HG03378 (cell line): Measurements from ENCODE around the gene ASTN2.

ENCODE experiments used
- ATAC-seq: cut with Tn5 transposase; IDR thresholded peaks from one replicate; pipeline ENCODE4 v1.9.1; 2021; ENCODE audit warnings: mild to moderate bottlenecking, moderate library complexity; ENCODE audit not compliant: unreplicated experiment

ASTN2 gene

DNA sequence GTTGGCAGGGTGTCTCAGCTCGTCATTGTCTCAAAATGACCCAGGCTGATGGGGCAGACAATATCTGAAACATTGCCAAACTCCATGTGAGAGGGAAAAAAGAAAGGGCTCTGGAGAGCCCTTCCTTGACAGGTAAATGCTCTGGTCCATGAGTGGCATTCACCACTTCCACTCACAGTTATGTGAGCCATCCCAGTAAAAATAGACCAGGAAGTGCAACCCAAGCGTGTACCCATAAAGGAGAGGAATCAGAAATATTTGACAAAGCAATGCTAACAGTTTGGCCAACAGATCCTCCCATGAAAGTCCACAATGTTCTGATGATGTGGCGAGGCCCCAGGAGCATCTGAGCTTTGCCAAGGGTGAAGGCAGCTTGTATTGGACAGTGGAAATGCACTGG is 49.4 kb downstream of the ASTN2 start:
- ATAC-seq: no peak

DNA sequence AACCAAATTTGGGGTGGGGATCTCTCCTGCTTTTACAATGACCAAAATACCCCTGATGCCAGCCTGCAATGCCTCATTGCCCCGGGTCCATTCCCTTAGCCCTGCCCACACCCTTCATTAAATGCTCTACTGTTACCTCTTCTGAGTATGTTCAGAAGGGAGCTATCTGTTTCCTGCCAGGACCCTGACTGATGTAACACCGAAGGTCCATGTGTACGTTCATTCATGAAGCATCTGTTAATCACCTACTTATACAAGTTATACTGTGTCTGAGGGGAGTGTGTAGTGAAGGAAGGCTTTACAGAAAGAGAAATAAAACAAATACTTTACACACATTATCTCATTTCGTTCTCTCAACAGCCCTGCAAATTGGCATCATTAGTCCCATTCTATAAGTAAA is 51.9 kb downstream of the ASTN2 start:
- ATAC-seq: no peak

DNA sequence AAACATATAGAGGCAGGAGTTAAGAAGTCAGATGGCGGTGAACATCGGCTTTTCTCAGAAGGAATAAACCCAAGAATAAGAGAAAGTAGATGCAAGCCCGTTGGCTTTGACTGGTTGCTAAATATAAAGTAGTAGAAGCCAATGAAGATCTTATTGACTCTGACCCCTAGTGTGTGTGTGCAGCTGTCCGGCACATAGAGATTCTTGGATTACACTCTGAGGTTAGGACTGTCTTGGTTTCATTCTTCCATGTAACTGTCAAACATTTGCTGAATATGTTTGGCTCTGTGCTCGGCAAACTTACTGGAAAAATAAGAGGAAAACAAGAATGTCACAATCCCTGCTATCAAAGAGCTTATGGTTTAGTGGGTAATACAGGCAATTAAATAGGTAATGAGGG is 54.9 kb downstream of the ASTN2 start:
- ATAC-seq: no peak

DNA sequence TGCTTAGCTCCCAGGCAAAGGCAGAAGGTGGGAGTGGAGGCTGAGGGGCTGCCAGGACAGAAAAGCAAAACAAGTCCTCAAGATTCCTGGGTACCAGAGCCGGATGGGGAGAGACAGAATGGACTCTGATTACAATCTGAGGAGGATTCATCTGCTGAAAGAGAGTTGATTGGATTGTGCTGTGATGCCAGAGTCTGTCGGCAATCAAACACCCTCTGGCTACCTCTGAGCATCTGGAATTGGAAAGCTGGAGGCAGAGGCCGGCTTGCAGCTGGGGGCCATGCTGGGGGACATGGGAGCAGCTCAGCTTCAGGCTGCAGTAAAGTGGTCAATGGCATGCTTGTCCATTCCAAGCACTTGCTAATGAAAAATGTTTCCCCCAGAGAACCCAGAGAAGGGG is 59.3 kb downstream of the ASTN2 start:
- ATAC-seq: no peak

DNA sequence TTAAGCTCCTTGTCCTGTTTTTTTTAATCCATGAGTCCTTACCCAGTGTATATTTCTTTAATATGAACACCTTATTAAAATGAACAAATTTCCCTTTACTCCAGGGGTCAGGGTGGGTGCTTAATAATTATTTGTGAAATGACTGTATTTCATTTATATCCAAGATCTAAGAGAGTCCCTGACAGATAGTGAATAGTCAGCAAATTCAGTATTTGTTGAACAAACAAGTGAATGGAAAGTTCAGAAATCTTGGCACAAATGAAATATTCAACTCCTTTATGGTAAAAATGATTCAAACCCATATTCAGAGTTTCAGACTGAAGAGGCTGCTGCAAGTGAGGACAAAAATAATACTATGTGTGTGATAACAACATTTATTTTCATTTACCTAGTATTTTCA is 59.9 kb downstream of the ASTN2 start:
- ATAC-seq: no peak

DNA sequence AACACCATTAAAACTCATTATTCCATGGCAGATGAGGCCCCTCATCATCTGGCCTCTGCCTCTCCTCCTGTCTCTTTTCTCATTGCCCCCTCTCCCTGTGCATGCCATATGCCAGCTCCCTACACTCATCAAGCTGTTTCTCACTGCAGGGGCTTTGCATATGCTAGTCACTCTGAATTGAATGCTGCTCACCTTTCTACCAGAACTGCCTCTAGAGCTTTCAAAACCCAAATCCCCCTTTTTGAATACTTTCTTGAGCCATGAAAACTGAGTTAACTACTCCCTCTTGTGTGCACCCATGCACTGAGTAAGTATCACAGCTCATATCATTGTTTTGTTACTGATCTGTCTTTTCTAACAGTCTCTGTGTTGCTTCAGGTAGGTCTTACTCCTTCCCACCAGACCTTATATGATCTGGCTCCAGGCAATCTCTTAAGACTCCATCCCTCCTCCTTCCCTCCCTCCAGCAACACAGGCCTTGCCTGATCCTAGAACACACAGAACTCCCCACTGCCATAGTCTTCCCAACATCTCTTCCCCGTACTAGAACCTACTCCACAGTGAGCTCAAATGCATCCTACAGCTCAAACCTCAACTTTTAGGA is 60.5 kb downstream of the ASTN2 start:
- ATAC-seq: no peak

DNA sequence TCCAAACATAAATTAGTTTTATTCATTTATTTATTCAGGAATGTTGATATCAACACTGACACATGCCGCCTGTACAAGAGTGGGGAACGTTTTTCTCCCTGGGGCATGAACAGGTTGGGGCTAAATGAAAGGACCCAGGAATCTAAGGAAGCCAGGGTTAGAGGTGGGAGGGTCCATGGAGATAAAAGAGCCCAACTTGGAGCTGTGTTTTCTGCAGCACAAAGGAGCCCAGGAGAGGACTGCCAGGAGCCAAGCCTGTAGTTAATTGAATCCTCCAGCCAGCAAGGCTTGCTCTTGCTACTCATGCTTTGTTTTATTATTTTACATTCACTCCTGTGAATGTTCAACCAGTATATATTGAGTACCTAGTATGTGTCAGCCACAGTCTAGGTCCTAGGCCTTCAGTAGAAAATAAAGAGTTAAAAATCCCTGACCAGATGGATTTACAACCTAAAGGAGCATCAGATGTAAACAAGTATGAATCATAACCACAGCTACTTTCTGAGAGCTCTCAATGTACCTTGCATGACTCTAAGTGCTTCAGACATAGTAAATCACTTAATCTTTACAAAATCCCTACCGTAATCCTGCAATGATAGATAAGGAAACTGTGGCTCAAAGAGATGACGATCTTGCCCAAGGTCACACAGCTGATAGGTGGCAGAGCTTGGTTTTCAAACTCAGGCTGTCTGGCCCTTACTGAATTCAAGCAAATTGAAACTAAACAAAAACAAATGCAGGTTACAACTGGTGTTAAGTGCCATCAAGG is 69.8 kb downstream of the ASTN2 start:
- no peak for ATAC-seq

DNA sequence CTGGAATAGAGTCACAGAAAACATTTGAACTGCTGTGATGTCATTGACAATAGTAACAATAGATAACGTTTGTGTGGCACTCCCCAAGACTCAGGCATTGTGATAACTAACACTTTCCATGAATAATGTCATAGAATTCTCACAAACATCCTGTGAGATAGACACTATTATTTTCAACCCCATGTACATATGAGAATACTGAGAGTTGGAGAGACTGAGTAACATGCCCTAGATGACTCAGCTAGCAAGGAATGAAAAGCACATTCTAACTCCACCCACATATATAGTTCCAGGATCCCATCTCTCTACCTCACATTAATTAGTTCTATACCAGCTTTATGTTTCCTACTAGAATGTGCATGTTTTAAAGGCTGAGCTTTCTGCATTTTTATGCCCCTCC is 71.4 kb downstream of the ASTN2 start:
- no peak for ATAC-seq

DNA sequence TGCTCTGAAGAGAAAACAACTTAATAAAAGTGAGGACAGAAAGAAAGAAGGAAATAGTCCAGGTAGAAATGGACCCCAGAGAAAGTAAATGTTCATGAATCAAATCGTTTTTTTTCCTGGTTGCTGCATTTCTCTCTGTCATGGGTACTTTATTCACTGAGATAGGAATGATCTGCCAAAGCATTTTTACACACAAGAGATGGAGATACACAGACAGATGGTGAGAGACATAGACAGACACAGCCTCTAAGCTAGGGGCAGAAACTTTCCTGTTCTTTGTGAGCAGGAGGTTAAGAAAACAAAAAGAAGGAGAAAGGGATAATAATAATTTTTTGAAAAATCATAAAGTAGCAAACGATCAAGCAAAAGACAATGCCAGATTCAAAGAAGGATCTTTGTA is 73.7 kb downstream of the ASTN2 start:
- ATAC-seq: no peak

DNA sequence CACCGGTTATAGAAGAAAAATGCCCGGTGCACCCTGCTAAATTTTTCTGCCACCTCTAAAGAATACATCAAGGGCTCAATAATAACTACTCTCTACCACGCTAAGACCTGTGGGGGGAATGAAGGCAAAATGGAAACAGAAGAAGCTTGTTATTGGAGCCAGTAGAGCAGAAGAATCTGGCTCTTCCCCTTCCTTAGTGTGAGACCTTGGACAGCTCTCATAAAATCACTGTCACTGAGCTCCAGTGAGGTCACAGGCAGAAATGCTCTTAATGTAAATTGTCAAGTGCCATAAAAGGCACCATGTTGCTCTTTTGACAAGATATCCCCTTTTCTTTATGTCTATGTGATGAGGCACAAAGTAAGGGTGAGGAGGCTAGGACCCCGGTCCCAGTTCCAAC is 74.4 kb downstream of the ASTN2 start:
- ATAC-seq: no peak

DNA sequence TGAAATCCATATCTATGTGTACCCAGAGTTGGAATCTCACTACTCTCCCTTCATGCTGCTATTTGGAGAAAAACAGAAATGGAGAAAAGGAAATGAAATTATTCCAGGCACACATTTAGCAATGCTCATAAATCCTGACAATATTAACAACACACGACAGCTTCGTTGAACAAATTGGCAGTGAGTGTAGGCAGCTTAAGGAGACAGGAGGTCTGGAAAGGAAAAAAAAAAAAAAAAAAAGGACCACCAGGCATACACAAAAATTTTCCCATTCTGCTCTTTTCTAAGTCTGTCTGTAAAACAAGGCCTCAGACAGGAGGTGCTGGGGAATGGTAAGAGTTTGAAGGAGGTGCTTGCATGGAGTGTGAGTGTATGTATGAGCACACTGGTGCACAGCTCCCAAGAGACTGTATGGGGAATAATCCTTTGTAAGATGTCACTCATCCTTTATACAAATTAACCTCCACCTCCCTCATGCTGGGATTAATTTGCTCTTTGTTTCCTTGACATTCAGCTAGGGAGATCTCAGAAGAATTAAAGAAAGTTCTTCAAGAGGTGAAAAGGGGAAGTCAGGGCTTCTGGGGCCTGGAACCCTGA is 78.9 kb downstream of the ASTN2 start:
- ATAC-seq: no peak

DNA sequence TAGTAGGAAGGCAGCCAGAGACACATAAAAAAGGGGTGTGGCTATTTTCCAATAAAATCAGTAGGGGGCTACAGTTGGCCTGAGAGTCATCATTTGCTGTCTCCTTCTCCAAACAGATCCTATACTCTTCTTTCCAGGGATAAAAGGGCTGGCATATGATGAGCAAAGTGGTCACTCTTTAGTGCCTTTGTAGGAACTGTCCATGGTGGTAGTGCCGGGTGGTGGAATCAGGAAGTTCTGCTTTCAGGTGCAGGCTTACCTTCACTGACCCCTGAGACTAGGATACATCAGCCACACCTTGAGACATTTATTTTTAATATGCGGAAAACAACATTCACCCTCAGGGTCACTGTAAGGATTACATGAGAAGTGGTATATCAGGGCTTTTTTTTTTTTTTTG is 80.8 kb downstream of the ASTN2 start:
- ATAC-seq: no peak

DNA sequence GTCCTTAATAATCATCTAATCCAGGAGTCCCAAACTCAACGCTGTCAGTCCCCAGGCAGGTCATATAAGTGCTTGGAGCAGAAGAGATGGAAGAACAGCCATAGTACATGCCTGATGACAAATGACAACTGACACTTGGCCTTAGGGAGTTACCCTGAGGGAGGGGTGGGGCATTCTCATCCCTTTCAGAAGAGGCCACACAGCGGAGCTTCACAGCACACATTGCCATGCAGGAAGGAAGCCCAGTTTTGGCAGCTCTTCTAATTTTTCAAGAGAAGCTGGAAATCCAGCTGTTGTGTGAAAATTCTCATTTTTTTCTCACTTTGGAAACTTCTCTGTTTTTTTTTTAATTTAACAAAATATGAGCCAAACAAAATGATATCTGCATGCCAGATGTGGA is 89.0 kb downstream of the ASTN2 start:
- no peak for ATAC-seq

DNA sequence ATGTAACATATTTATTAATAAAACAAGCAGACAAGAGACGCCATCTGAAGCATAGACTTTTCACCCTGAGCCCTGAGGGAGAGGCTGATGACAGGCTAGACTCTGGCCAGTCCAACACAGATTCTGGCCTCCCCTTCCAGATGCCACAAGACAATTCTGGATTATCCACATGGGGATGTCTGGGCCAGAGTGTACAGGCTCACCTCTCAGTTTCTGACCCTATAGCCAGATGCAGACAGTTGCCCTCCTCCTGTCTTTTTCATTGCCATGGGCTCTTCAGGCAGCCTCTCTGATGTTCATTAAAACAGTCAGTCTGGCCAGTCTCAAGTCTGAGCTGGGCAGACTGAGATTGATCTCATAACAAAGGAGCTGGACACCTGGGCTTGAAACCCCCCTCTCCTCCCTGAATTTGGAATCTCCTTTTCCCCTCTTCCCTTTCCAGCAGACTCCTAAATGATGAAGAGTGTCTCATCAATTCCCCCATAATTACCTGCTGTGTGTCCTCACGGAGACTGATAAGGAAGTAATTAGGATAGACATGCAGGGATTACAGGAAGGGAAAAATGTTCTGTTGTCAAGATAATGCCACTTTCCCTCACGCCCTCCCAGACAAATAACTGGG is 89.6 kb downstream of the ASTN2 start:
- ATAC-seq: no peak

DNA sequence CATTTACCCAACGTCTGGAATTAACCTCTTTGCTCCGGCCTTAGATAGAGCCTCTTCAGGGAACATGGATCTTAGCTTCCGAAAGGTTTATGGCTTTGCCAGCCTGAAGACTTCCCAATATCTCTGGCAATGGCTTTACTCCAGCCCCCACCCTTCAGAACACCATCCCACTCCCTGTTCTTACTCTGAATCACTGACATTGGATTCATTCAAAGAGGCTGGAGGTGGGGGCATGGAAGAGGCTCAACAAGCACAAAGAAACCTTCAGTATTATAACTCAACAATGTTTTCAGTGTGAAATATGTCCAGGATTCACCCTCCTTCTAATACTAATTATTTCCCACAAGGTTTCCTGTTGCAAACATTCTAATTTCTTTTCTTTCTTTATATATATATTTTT is 91.5 kb downstream of the ASTN2 start:
- ATAC-seq: no peak

DNA sequence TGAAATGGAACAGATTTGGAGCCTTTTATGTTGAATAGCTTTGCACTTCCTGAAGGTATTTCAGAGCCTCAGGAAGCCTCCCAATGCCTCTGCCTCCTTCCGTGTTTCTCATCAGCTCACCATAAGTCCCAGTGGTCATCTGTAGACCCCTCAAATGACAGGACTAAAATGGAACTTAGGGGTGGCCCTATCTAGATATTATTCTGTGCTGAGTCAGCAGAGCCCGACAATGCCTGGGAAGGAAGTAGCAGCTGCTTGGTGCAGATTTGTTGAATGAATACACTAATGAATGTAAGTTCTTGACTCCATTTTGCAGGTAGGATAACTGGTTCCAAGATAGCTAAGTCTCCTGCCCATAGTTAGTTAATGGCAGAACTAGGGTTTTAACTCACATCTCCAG is 97.7 kb downstream of the ASTN2 start:
- no peak for ATAC-seq

DNA sequence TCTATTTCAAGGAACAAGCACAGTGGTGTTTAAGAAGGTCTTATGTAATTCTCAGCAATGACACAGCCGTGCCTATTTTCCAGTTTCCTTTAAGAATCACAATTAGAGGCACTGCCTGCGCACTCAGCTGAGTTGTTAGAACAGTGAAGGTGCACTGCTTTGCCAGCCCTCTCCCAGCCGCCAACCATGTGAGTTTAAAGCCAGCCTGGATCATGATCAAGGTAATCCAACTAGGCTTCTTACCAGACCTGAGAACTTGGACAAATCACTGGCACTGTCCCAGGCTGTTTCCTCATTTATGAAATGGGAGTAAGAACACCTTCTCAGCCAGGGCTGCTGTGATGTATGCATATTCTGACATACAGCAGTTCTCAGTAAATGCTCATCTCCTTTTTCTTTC is 99.6 kb downstream of the ASTN2 start:
- ATAC-seq: no peak

DNA sequence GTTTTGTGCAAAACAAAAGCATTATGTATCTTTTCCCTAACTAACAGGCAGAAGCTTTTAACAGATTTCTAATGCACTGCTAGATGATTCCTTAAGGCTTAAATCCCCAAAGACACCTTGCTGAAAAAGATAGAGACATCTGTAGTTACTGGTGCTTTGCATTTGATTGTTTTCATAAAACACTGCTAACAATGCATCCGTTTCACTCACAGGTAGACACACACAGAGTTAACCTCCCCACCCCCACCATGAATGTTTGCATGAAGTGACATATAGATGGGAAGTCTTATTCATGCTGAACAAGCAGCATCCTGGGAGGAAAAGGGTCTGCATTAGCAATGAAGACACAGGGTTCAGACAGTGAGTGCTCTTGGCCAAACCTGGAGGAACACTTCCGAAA is 100.9 kb downstream of the ASTN2 start:
- no peak for ATAC-seq

DNA sequence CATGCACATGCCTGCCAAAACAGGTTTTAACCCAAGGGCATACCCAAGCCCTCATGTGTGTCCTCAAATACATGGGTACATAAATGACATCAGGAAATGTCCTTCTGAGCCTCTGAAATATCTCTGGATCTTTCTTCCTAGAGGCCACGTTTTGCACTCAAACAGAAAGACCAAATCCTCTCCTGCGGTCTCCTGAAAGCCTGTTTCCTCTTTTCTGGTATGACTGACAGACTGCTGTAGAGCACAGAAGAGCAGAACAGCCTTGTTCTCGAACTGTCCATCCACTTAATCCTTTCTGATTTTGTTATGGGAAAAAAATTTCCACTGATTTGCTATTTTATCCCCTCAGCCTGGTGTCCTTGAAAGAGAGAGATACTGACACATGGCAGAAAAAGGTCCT is 107.2 kb downstream of the ASTN2 start:
- no peak for ATAC-seq

DNA sequence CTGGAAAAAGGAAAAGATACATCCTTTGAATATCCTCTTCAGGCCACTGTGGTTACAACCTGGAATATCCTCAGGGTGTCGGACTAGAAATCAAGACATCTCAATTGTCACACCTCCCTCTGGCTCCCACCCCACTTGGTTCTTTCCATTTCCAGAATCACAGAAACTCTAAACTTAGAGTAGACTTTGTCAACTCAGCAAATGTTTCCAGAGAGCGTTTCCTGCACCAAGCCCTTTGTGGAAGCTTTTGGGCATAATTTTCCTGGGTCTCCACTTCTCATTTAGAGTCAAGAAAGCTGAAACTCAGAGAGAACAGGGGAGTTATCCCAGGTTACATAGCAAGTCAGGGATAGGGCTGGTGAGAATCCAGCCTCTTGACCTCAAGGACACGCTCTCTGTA is 108.8 kb downstream of the ASTN2 start:
- ATAC-seq: no peak

DNA sequence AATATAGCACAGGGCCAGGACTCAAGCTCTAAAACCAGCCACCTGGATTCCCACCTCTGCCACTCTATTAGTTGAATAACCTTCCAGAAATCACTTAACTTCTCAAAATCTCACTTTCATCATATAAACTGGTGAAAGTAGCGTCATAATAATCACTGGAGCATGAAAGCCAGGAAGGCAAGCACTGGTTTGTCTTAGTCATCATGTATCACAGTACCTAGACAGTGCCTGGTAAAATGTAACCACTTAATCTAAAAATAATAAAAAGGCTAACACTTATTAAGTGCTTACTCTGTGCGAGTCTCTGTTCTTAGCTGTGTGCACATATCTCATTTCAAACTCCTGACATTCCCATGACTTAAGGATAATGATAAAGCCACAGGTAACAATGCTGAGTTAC is 109.4 kb downstream of the ASTN2 start:
- peak; percentile 74 for ATAC-seq

DNA sequence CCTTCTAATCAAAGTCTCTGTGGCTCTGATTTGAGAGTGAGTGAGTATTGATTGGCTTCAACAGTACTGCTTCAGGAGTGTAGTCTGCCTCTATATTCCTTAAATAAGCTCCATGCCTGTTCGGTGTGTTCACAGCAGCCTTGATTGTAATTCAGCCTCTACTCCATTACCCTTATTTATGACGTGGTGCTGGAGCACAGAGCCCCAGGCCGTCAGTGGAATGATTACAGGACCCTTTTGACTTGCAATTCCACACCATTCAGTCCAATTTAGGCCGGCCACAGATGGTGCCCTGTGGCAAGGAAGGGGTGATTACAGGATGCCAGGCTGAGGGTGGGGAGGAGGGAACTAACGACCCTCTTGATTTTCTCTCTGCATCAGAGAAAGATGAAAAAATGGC is 110.3 kb downstream of the ASTN2 start:
- ATAC-seq: no peak
